Measurements from ENCODE around the gene ANKRD63.

The ANKRD63 gene

DNA sequence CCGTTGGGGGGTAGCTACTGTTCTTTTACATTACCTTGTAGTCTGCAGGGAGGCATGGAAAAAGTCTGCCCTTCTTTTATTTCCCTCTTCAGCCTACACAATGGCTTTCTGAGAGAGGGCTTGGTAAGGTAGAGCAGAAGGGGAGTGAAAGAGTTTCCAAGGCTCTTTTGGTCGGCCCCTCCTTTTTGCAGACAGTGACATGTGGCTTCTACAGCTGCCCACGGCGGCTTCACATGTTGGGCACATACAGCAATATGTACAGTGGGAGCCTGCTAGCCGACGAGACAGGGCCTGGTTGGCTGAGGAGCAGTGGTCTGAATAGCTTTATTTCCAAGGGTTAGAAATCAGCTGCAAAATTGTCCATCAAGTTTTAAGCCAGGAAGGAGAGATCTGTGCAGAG is 44.6 kb upstream of the ANKRD63 start:
- Histone ChIP-seq H4K12ac (ENCODE audit: low read depth, low read length) (peak overlapping the region; percentile 32), H3K9ac (ENCODE audit: low read length) (no peak overlapping the region), H2BK120ac (ENCODE audit: insufficient read depth, low read length, poor library complexity) (peak overlapping the region; percentile 96), H3K36me3 (ENCODE audit: control insufficient read depth in 1 of 2, insufficient read depth in 2 of 2, low read length in 2 of 2) (peaks cover 0 to 8% of the 10 kb centered on the region in 2 experiments), H3K27me3 (ENCODE audit: insufficient read depth, low read length) (no peaks in the 10 kb centered on the region), H3K79me2 (ENCODE audit: control insufficient read depth, insufficient read depth, low read length, poor library complexity) (peaks cover 4% of the 10 kb centered on the region), H2BK5ac (ENCODE audit: low read depth, low read length, poor library complexity) (peak overlapping the region; percentile 89), H3K4me1 (ENCODE audit: control insufficient read depth in 1 of 2, insufficient read depth in 2 of 2, low read length in 2 of 2) (peaks cover 39 to 61% of the 10 kb centered on the region in 2 experiments), H3K9me3 (ENCODE audit: insufficient read depth, low read depth, low read length) (no peaks in the 10 kb centered on the region), H2BK12ac (ENCODE audit: low read length) (peak overlapping the region; percentile 93), H4K91ac (ENCODE audit: low read depth, low read length) (peak overlapping the region; percentile 90), H4K8ac (ENCODE audit: low read depth, low read length) (peak overlapping the region; percentile 75), H3K4ac (ENCODE audit: low read depth, low read length) (peak overlapping the region; percentile 18), H2AFZ (ENCODE audit: insufficient read depth, low read length, poor library complexity) (no peak overlapping the region), H3K4me3 (ENCODE audit: low read depth, low read length) (no peak overlapping the region), H3K79me1 (ENCODE audit: low read length) (peaks cover 49% of the 10 kb centered on the region), H3K23ac (ENCODE audit: low read length) (no peak overlapping the region), H3K14ac (ENCODE audit: low read length) (peak overlapping the region; percentile 63), H2AK5ac (ENCODE audit: low read length) (peak overlapping the region; percentile 53), H3K4me2 (ENCODE audit: low read length) (peak overlapping the region; percentile 21), H3K27ac (ENCODE audit: low read depth, low read length) (peak overlapping the region; percentile 92), H3K18ac (ENCODE audit: low read length) (peak overlapping the region; percentile 77)
- DNase-seq = no peak
- WGBS (ENCODE audit: extremely low coverage, insufficient coverage, insufficient read length) = no CpG with 5 or more reads among the region's 6 CpGs

- H3K36me3 ChIP-seq (ENCODE audit: control insufficient read depth in 1 of 2, insufficient read depth in 2 of 2, low read length in 2 of 2) = peaks cover 0 to 2% of the 10 kb centered on the region in 2 experiments
- DNase-seq = no peak
- no peak overlapping the region for H3K4me2 ChIP-seq (ENCODE audit: low read length)
- no peak overlapping the region for H3K4me3 ChIP-seq (ENCODE audit: low read depth, low read length)
- H2BK12ac ChIP-seq (ENCODE audit: low read length) = no peak overlapping the region
- H3K23ac ChIP-seq (ENCODE audit: low read length) = no peak overlapping the region
- H2BK120ac ChIP-seq (ENCODE audit: insufficient read depth, low read length, poor library complexity) = no peak overlapping the region
- peaks cover 49% of the 10 kb centered on the region for H3K79me1 ChIP-seq (ENCODE audit: low read length)
- H2AK5ac ChIP-seq (ENCODE audit: low read length) = no peak overlapping the region
- H3K27ac ChIP-seq (ENCODE audit: low read depth, low read length) = no peak overlapping the region
- no peak overlapping the region for H4K12ac ChIP-seq (ENCODE audit: low read depth, low read length)
- no peak overlapping the region for H2BK5ac ChIP-seq (ENCODE audit: low read depth, low read length, poor library complexity)
- peaks cover 41 to 58% of the 10 kb centered on the region in 2 experiments for H3K4me1 ChIP-seq (ENCODE audit: control insufficient read depth in 1 of 2, insufficient read depth in 2 of 2, low read length in 2 of 2)
- H3K9me3 ChIP-seq (ENCODE audit: insufficient read depth, low read depth, low read length) = no peaks in the 10 kb centered on the region
- H4K8ac ChIP-seq (ENCODE audit: low read depth, low read length) = no peak overlapping the region
- no peak overlapping the region for H2AFZ ChIP-seq (ENCODE audit: insufficient read depth, low read length, poor library complexity)
- no peak overlapping the region for H3K18ac ChIP-seq (ENCODE audit: low read length)
- H3K27me3 ChIP-seq (ENCODE audit: insufficient read depth, low read length) = no peaks in the 10 kb centered on the region
- H3K4ac ChIP-seq (ENCODE audit: low read depth, low read length) = no peak overlapping the region
- no peak overlapping the region for H3K14ac ChIP-seq (ENCODE audit: low read length)
- H3K9ac ChIP-seq (ENCODE audit: low read length) = no peak overlapping the region
- H4K91ac ChIP-seq (ENCODE audit: low read depth, low read length) = no peak overlapping the region
- peaks cover 4% of the 10 kb centered on the region for H3K79me2 ChIP-seq (ENCODE audit: control insufficient read depth, insufficient read depth, low read length, poor library complexity)
- WGBS (ENCODE audit: extremely low coverage, insufficient coverage, insufficient read length) = no CpG with 5 or more reads among the region's 2 CpGs
Measured at GRCh38 chr15:40325700-40326099, 42.8 kb upstream of the ANKRD63 start.

- H3K27ac ChIP-seq (ENCODE audit: low read depth, low read length) = no peak overlapping the region
- H2AFZ ChIP-seq (ENCODE audit: insufficient read depth, low read length, poor library complexity) = no peak overlapping the region
- no peak overlapping the region for H2BK5ac ChIP-seq (ENCODE audit: low read depth, low read length, poor library complexity)
- H2AK5ac ChIP-seq (ENCODE audit: low read length) = no peak overlapping the region
- H3K27me3 ChIP-seq (ENCODE audit: insufficient read depth, low read length) = no peaks in the 10 kb centered on the region
- no peak overlapping the region for H2BK120ac ChIP-seq (ENCODE audit: insufficient read depth, low read length, poor library complexity)
- H3K14ac ChIP-seq (ENCODE audit: low read length) = no peak overlapping the region
- peaks cover 46% of the 10 kb centered on the region for H3K79me1 ChIP-seq (ENCODE audit: low read length)
- no peak overlapping the region for H4K91ac ChIP-seq (ENCODE audit: low read depth, low read length)
- peaks cover 0 to 2% of the 10 kb centered on the region in 2 experiments for H3K36me3 ChIP-seq (ENCODE audit: control insufficient read depth in 1 of 2, insufficient read depth in 2 of 2, low read length in 2 of 2)
- no peak overlapping the region for H2BK12ac ChIP-seq (ENCODE audit: low read length)
- H4K8ac ChIP-seq (ENCODE audit: low read depth, low read length) = no peak overlapping the region
- peaks cover 39 to 57% of the 10 kb centered on the region in 2 experiments for H3K4me1 ChIP-seq (ENCODE audit: control insufficient read depth in 1 of 2, insufficient read depth in 2 of 2, low read length in 2 of 2)
- no peak overlapping the region for H3K18ac ChIP-seq (ENCODE audit: low read length)
- H3K79me2 ChIP-seq (ENCODE audit: control insufficient read depth, insufficient read depth, low read length, poor library complexity) = peaks cover 4% of the 10 kb centered on the region
- peak overlapping the region; percentile 93 for H3K4me2 ChIP-seq (ENCODE audit: low read length)
- no peak overlapping the region for H3K9ac ChIP-seq (ENCODE audit: low read length)
- H4K12ac ChIP-seq (ENCODE audit: low read depth, low read length) = no peak overlapping the region
- H3K4me3 ChIP-seq (ENCODE audit: low read depth, low read length) = no peak overlapping the region
- H3K4ac ChIP-seq (ENCODE audit: low read depth, low read length) = no peak overlapping the region
- DNase-seq = no peak
- H3K23ac ChIP-seq (ENCODE audit: low read length) = no peak overlapping the region
- no peaks in the 10 kb centered on the region for H3K9me3 ChIP-seq (ENCODE audit: insufficient read depth, low read depth, low read length)
- no CpG with 5 or more reads among the region's 2 CpGs for WGBS (ENCODE audit: extremely low coverage, insufficient coverage, insufficient read length)
Measured at GRCh38 chr15:40325188-40325587, 42.3 kb upstream of the ANKRD63 start.

- no CpG with 5 or more reads among the region's 101 CpGs for WGBS (ENCODE audit: extremely low coverage, insufficient coverage, insufficient read length)
- Histone ChIP-seq H3K79me2 (ENCODE audit: control insufficient read depth, insufficient read depth, low read length, poor library complexity) (peaks cover 4% of the 10 kb centered on the region), H3K4me1 (ENCODE audit: control insufficient read depth in 1 of 2, insufficient read depth in 2 of 2, low read length in 2 of 2) (peaks cover 40 to 52% of the 10 kb centered on the region in 2 experiments)
Measured at GRCh38 chr15:40323953-40324937, 41.4 kb upstream of the ANKRD63 start.

More at GRCh38 chr15:40323953-40324937, 41.4 kb upstream of the ANKRD63 start:
- peak overlapping the region; percentile 72 for H4K91ac ChIP-seq (ENCODE audit: low read depth, low read length)
- peak overlapping the region; percentile 83 for H3K4ac ChIP-seq (ENCODE audit: low read depth, low read length)
- no peaks in the 10 kb centered on the region for H3K9me3 ChIP-seq (ENCODE audit: insufficient read depth, low read depth, low read length)
- H2AK5ac ChIP-seq (ENCODE audit: low read length) = peak overlapping the region; percentile 44
- H3K14ac ChIP-seq (ENCODE audit: low read length) = peak overlapping the region; percentile 88
- H3K23ac ChIP-seq (ENCODE audit: low read length) = no peak overlapping the region
- peak overlapping the region; percentile 55 for H4K12ac ChIP-seq (ENCODE audit: low read depth, low read length)
- no peaks in the 10 kb centered on the region for H3K27me3 ChIP-seq (ENCODE audit: insufficient read depth, low read length)
- peak overlapping the region; percentile 64 for H4K8ac ChIP-seq (ENCODE audit: low read depth, low read length)
- peak overlapping the region; percentile 14 for H2BK12ac ChIP-seq (ENCODE audit: low read length)
- H2BK120ac ChIP-seq (ENCODE audit: insufficient read depth, low read length, poor library complexity) = peak overlapping the region; percentile 60
- DNase-seq = peak in 1 of 2 donors; percentile 27
- H2BK5ac ChIP-seq (ENCODE audit: low read depth, low read length, poor library complexity) = peak overlapping the region; percentile 58
- H3K27ac ChIP-seq (ENCODE audit: low read depth, low read length) = no peak overlapping the region
- H2AFZ ChIP-seq (ENCODE audit: insufficient read depth, low read length, poor library complexity) = no peak overlapping the region
- peaks cover 43% of the 10 kb centered on the region for H3K79me1 ChIP-seq (ENCODE audit: low read length)
- H3K4me3 ChIP-seq (ENCODE audit: low read depth, low read length) = peak overlapping the region; percentile 82
- peaks cover 0 to 2% of the 10 kb centered on the region in 2 experiments for H3K36me3 ChIP-seq (ENCODE audit: control insufficient read depth in 1 of 2, insufficient read depth in 2 of 2, low read length in 2 of 2)
- peak overlapping the region; percentile 93 for H3K4me2 ChIP-seq (ENCODE audit: low read length)
- H3K18ac ChIP-seq (ENCODE audit: low read length) = peak overlapping the region; percentile 24
- H3K9ac ChIP-seq (ENCODE audit: low read length) = peak overlapping the region; percentile 63
